Measurements from ENCODE around the gene OR6N1.
A peak's percentile ranks its signal among the peaks of the same experiment; 100 is the strongest.

The OR6N1 gene

GRCh38 chr1:158818975-158819431, 47.0 kb upstream of the OR6N1 start:
- Histone ChIP-seq H3K4me1 (ENCODE audit: low read length) (peaks cover 26% of the 10 kb centered on the region), H3K9me2 (replicated peaks; ENCODE audit: insufficient read depth, low read length) (no peaks in the 10 kb centered on the region), H3K79me2 (ENCODE audit: low read length) (no peaks in the 10 kb centered on the region), H2AFZ (ENCODE audit: low read length) (peak overlapping the region; percentile 27), H4K20me1 (ENCODE audit: insufficient read depth, low read length) (no peaks in the 10 kb centered on the region), H3K36me3 (replicated peaks; ENCODE audit: insufficient read depth, low read length) (no peaks in the 10 kb centered on the region), H3K27me3 (replicated peaks; ENCODE audit: insufficient read depth, low read length) (no peaks in the 10 kb centered on the region), H3K27ac (ENCODE audit: low read length) (peak overlapping the region; percentile 64), H3K9me3 (replicated peaks; ENCODE audit: insufficient read depth, low read length) (no peaks in the 10 kb centered on the region), H3K4me2 (ENCODE audit: low read depth, low read length) (peak overlapping the region; percentile 39), H3K9ac (ENCODE audit: low read length) (peak overlapping the region; percentile 3; the same call in 1 of the 2 replicates), H3K4me3 (ENCODE audit: low read length) (0 out of 2 replicates have a peak overlapping the region, but pooled peaks have one; percentile 0), H3F3A (ENCODE audit: insufficient read depth, low read length) (peaks cover 6% of the 10 kb centered on the region; the same call in 1 of the 2 replicates)
- DNase-seq, result peak; percentile 22
- TF ChIP-seq EZH2 (optimal IDR thresholded peaks at IDR 0.05; ENCODE audit: low read depth, low read length) (no peak), EZH2phosphoT487 (IDR thresholded peaks at IDR 0.05; ENCODE audit: low read length) (no peak), CTCF (IDR thresholded peaks at IDR 0.05; ENCODE audit: low read length) (no peak)

GRCh38 chr1:158818560-158818959, 46.6 kb upstream of the OR6N1 start:
- no peaks in the 10 kb centered on the region for H3K9me3 ChIP-seq (replicated peaks; ENCODE audit: insufficient read depth, low read length)
- TF ChIP-seq EZH2 (optimal IDR thresholded peaks at IDR 0.05; ENCODE audit: low read depth, low read length) (no peak), EZH2phosphoT487 (IDR thresholded peaks at IDR 0.05; ENCODE audit: low read length) (no peak), CTCF (IDR thresholded peaks at IDR 0.05; ENCODE audit: low read length) (no peak)
- H3K4me3 ChIP-seq (ENCODE audit: low read length), result no peak overlapping the region
- 0 out of 2 replicates have a peak overlapping the region, but pooled peaks have one; percentile 39 for H3K4me2 ChIP-seq (ENCODE audit: low read depth, low read length)
- no peaks in the 10 kb centered on the region for H3K36me3 ChIP-seq (replicated peaks; ENCODE audit: insufficient read depth, low read length)
- H3K9me2 ChIP-seq (replicated peaks; ENCODE audit: insufficient read depth, low read length), result no peaks in the 10 kb centered on the region
- no peaks in the 10 kb centered on the region for H4K20me1 ChIP-seq (ENCODE audit: insufficient read depth, low read length)
- no peak overlapping the region for H3K9ac ChIP-seq (ENCODE audit: low read length)
- H3K79me2 ChIP-seq (ENCODE audit: low read length), result no peaks in the 10 kb centered on the region
- H2AFZ ChIP-seq (ENCODE audit: low read length), result peak overlapping the region; percentile 27
- H3K27ac ChIP-seq (ENCODE audit: low read length), result peak overlapping the region; percentile 64; the same call in 1 of the 2 replicates
- H3K27me3 ChIP-seq (replicated peaks; ENCODE audit: insufficient read depth, low read length), result no peaks in the 10 kb centered on the region
- H3F3A ChIP-seq (ENCODE audit: insufficient read depth, low read length), result peaks cover 6% of the 10 kb centered on the region; the same call in 1 of the 2 replicates
- no peak for DNase-seq
- H3K4me1 ChIP-seq (ENCODE audit: low read length), result peaks cover 26% of the 10 kb centered on the region

GRCh38 chr1:158814970-158815369, 43.0 kb upstream of the OR6N1 start:
- no peaks in the 10 kb centered on the region for H3K9me3 ChIP-seq (replicated peaks; ENCODE audit: insufficient read depth, low read length)
- no peaks in the 10 kb centered on the region for H3K36me3 ChIP-seq (replicated peaks; ENCODE audit: insufficient read depth, low read length)
- H3K4me1 ChIP-seq (ENCODE audit: low read length), result peaks cover 22% of the 10 kb centered on the region
- H3K27ac ChIP-seq (ENCODE audit: low read length), result no peak overlapping the region
- H3K9me2 ChIP-seq (replicated peaks; ENCODE audit: insufficient read depth, low read length), result no peaks in the 10 kb centered on the region
- H3K4me3 ChIP-seq (ENCODE audit: low read length), result no peak overlapping the region
- no peak overlapping the region for H3K9ac ChIP-seq (ENCODE audit: low read length)
- peaks cover 6% of the 10 kb centered on the region; the same call in 1 of the 2 replicates for H3F3A ChIP-seq (ENCODE audit: insufficient read depth, low read length)
- H3K79me2 ChIP-seq (ENCODE audit: low read length), result no peaks in the 10 kb centered on the region
- H2AFZ ChIP-seq (ENCODE audit: low read length), result no peak overlapping the region
- no peaks in the 10 kb centered on the region for H4K20me1 ChIP-seq (ENCODE audit: insufficient read depth, low read length)
- no peaks in the 10 kb centered on the region for H3K27me3 ChIP-seq (replicated peaks; ENCODE audit: insufficient read depth, low read length)
- DNase-seq, result no peak
- TF ChIP-seq EZH2phosphoT487 (IDR thresholded peaks at IDR 0.05; ENCODE audit: low read length), result no peak
- TF ChIP-seq EZH2 (optimal IDR thresholded peaks at IDR 0.05; ENCODE audit: low read depth, low read length), result no peak
- TF ChIP-seq CTCF (IDR thresholded peaks at IDR 0.05; ENCODE audit: low read length), result no peak
- no peak overlapping the region for H3K4me2 ChIP-seq (ENCODE audit: low read depth, low read length)

All from MM.1S (cell line).